Measurements from ENCODE around the gene AQP7.
A peak's percentile ranks its signal among the peaks of the same experiment; 100 is the strongest.
"Not testable (repeated sequence)": the region's sequence is repeated elsewhere in the genome, so short reads cannot be mapped to it uniquely, and the experiment has no call there.

The AQP7 gene

DNA sequence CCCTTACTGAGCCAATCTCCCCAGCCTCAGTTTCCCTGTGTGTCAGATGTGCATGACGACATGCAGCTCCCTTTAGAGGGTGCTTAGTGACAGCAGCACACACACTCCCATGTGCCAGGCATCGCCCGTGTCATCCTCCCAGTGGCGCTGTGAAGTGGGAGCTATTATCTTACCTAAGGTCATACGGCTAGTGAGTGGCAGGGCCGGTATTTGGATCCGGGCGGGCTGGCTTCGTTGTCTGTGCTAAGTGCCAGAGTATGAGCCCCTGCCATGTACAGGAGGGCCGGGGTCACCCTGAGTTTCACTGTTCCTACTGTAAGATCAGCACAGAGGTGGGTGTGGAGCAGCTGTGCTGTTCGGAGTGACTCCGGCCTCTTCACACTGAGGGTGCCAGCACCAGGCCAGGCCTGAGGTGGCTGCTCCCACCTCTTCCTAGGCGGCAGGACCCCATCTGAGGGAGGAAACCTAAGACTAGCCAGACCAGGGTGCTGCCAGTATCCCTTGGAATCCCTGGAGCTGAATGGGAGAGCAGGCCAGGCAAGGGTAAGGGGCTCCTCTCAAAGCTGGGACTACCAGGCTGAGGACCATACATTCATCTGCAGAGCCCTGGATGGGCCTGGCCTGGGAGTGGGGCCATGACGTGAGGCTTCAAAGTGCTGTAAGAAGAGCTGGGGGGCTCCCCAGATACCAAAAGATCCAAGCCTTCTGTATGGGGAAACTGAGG lies 22.5 kb downstream of the AQP7 start:
- Histone ChIP-seq H3K4me2 (ENCODE audit: low read length) (no peak overlapping the region), H3K27me3 (ENCODE audit: control insufficient read depth, insufficient read depth, low read length) (no peaks in the 10 kb centered on the region), H3K9ac (ENCODE audit: low read depth, low read length) (no peak overlapping the region), H3K36me3 (ENCODE audit: insufficient read depth, low read length) (no peaks in the 10 kb centered on the region), H3K4me3 (ENCODE audit: low read length) (no peak overlapping the region), H3K9me3 (replicated peaks; ENCODE audit: low read length) (no peaks in the 10 kb centered on the region), H3K4me1 (ENCODE audit: control insufficient read depth, insufficient read depth, low read length) (no peaks in the 10 kb centered on the region)

DNA sequence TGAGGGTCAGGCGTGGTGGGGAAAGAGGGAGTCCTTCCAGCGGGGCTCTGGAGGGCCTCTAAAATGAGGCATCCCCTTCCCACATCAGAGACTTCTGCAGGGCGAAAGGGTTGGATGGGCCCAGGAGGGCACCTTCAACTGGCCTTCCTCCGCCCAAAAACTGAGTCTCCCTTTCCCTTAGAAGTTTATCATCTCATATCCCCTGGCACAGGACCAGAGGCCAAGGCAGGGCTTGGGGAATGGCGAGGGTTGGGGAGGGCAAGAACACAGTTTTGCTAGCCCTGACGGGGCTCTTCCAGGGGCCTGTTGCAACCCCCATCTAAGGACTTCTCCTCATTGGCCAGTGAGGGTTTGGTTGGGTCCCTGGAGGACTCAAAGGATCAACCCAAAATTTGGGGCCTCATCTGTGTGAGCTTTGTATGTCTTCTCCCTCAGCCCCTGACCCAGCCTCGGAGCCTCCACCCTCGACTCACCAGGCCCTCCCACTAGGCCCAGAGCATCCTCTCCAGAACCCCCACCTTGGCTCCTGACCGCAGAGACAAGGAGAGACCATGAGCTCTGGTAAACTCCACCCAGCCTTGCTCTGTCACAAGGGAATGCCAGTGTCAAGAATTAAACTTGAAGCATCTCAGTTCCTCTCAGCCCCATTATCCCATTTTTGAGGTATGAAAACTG lies 24.1 kb downstream of the AQP7 start:
- H3K27me3 ChIP-seq (ENCODE audit: control insufficient read depth, insufficient read depth, low read length): no peaks in the 10 kb centered on the region

DNA sequence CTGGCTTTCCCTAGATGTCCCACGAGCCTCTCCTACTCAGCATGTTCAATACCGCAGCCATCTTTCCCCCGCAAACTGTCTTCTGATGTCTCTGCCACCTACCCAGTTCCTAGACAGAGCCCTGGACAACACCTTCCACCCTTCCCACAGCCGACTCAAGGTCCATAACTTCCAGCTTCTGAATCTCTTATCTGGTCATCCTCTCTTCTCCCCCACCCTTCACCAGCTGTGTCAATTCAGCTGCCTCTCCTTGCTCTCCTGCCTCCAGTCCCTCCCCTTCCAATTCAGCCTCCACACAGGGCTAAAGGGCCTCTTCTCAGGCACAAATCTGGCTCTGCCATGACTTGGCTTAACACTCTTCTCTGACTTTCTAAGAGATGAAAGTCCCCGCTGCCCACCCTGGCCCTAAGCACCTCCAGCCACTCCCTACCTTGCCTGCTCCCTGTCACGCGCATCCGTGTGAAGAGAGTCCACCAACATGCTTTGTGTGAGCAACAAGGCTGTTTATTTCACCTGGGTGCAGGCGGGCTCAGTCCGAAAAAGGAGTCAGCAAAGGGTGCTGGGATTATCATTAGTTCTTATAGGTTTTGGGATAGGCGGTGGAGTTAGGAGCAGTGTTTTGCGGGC lies 25.2 kb downstream of the AQP7 start:
- H3K27me3 ChIP-seq (ENCODE audit: control insufficient read depth, insufficient read depth, low read length): no peaks in the 10 kb centered on the region
- H3K9me3 ChIP-seq (replicated peaks; ENCODE audit: low read length): no peaks in the 10 kb centered on the region
- no peaks in the 10 kb centered on the region for H3K4me1 ChIP-seq (ENCODE audit: control insufficient read depth, insufficient read depth, low read length)
- no peak overlapping the region for H3K4me2 ChIP-seq (ENCODE audit: low read length)
- H3K9ac ChIP-seq (ENCODE audit: low read depth, low read length): no peak overlapping the region
- no peak overlapping the region for H3K4me3 ChIP-seq (ENCODE audit: low read length)
- peaks cover 5% of the 10 kb centered on the region for H3K36me3 ChIP-seq (ENCODE audit: insufficient read depth, low read length)

More for the DNA sequence above, 24.1 kb downstream of the AQP7 start:
- Histone ChIP-seq H3K9me3 (replicated peaks; ENCODE audit: low read length) (no peaks in the 10 kb centered on the region), H3K4me3 (ENCODE audit: low read length) (no peak overlapping the region), H3K4me2 (ENCODE audit: low read length) (no peak overlapping the region), H3K4me1 (ENCODE audit: control insufficient read depth, insufficient read depth, low read length) (no peaks in the 10 kb centered on the region), H3K9ac (ENCODE audit: low read depth, low read length) (no peak overlapping the region), H3K36me3 (ENCODE audit: insufficient read depth, low read length) (no peaks in the 10 kb centered on the region)

DNA sequence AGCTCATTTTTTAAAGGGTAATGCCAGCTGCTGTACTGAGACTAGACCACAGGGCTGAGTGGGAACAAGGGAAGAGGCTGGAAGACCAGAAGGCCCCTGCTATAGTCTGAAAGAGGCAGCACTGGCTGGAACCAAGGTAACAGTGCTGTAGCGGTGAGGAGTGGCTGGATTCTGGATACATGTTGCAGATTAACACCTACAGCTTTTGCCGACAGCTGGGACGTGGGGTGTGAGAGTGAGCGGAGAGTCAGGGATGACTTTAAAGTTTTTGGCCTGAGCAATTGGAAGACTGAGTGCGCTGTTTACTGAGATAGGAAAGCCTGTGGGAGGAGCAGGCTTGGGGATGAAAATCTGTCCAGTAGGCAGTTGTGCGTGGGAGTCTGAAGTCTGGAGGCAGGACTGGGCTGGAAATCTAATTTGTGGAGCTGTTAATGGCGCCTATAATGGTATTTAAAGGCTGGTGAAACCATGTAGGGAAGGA lies 26.5 kb downstream of the AQP7 start:
- Histone ChIP-seq H3K36me3 (ENCODE audit: insufficient read depth, low read length) (peaks cover 13% of the 10 kb centered on the region), H3K4me1 (ENCODE audit: control insufficient read depth, insufficient read depth, low read length) (no peaks in the 10 kb centered on the region), H3K27me3 (ENCODE audit: control insufficient read depth, insufficient read depth, low read length) (no peaks in the 10 kb centered on the region), H3K4me3 (ENCODE audit: low read length) (no peak overlapping the region), H3K9me3 (replicated peaks; ENCODE audit: low read length) (no peaks in the 10 kb centered on the region), H3K9ac (ENCODE audit: low read depth, low read length) (no peak overlapping the region), H3K4me2 (ENCODE audit: low read length) (no peak overlapping the region)

DNA sequence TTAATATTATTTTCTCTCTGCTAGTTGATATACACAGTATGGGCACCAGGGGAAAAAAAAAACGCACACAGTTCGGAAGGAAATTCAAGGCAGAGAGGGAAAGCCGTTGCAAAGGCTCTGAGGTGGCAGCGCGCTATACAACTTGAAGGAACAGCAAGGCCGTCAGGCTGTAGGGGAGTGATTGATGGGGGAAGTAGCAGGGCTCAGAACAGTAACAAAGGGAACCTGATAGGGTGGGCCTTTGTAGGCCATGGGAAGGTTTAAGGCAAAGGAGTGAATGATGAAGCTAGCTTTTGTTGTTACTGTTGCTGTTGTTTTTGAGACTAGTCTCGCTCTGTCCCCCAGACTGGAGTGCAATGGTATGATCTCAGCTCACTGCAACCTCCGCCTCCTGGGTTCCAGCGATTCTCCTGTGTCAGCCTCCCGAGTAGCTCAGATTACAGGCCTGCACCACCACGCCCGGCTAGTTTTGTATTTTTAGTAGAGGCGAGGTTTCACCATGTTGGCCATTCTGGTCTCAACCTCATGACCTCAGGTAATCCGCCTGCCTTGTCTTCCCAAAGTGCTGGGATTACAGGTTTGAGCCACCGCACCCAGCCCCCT lies 27.0 kb downstream of the AQP7 start:
- Histone ChIP-seq H3K4me2 (ENCODE audit: low read length) (peak overlapping the region; percentile 28), H3K27me3 (ENCODE audit: control insufficient read depth, insufficient read depth, low read length) (no peaks in the 10 kb centered on the region), H3K4me3 (ENCODE audit: low read length) (no peak overlapping the region), H3K9me3 (replicated peaks; ENCODE audit: low read length) (no peaks in the 10 kb centered on the region), H3K4me1 (ENCODE audit: control insufficient read depth, insufficient read depth, low read length) (no peaks in the 10 kb centered on the region), H3K36me3 (ENCODE audit: insufficient read depth, low read length) (peaks cover 18% of the 10 kb centered on the region), H3K9ac (ENCODE audit: low read depth, low read length) (peak overlapping the region; percentile 19)

DNA sequence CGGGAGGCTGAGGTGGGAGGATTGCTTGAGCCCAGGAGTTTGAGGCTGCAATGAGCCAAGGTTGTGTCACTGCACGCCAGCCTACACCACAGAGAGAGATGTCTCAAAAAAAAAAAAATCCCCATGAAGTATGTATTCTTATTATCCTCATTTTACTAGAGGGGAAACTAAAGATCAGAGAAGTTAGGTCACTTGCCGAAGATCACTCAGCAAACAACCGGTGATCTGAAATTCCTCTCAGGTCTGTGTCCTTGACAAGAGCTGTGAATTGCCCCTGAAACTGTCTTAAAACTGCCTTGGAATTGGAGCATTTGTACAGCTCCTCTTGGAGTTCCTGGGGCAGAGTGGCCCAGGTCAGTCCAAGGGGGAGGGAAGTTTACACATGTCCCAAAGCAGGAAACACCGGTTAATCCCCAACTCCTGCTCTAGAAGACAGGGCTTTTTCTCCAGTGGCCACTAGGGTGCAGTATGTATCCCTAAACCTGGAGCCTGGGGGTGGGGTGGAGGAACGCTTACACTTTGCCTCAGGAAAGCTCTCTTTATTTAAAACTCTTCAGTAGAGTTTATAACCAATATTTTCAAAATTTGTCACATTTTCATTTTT lies 27.6 kb downstream of the AQP7 start:
- Histone ChIP-seq H3K27me3 (ENCODE audit: control insufficient read depth, insufficient read depth, low read length) (no peaks in the 10 kb centered on the region), H3K36me3 (ENCODE audit: insufficient read depth, low read length) (peaks cover 24% of the 10 kb centered on the region), H3K4me1 (ENCODE audit: control insufficient read depth, insufficient read depth, low read length) (no peaks in the 10 kb centered on the region), H3K4me3 (ENCODE audit: low read length) (no peak overlapping the region), H3K4me2 (ENCODE audit: low read length) (peak overlapping the region; percentile 28), H3K9me3 (replicated peaks; ENCODE audit: low read length) (no peaks in the 10 kb centered on the region), H3K9ac (ENCODE audit: low read depth, low read length) (no peak overlapping the region)

DNA sequence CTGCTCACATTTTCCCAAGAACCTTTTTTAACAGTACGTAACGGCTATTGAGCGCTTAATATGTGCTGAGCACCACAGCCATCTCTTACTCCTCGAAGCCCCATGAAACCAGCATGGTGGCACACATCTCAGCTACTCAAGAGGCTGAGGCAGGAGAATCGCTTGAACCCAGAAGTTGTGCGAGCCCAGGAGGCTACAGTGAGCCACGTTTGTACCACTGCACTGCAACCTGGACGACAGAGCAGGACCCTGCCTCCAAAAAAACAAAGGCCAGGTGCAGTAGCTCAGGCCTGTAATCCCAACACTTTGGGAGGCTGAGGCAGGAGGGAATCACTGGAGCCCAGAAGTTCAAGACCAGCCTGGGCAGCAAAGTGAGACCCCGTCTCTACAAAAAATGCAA lies 28.2 kb downstream of the AQP7 start:
- Histone ChIP-seq H3K4me1 (ENCODE audit: control insufficient read depth, insufficient read depth, low read length) (no peaks in the 10 kb centered on the region), H3K4me3 (ENCODE audit: low read length) (no peak overlapping the region), H3K36me3 (ENCODE audit: insufficient read depth, low read length) (peaks cover 30% of the 10 kb centered on the region), H3K4me2 (ENCODE audit: low read length) (no peak overlapping the region), H3K9ac (ENCODE audit: low read depth, low read length) (no peak overlapping the region), H3K9me3 (replicated peaks; ENCODE audit: low read length) (no peaks in the 10 kb centered on the region), H3K27me3 (ENCODE audit: control insufficient read depth, insufficient read depth, low read length) (no peaks in the 10 kb centered on the region)

DNA sequence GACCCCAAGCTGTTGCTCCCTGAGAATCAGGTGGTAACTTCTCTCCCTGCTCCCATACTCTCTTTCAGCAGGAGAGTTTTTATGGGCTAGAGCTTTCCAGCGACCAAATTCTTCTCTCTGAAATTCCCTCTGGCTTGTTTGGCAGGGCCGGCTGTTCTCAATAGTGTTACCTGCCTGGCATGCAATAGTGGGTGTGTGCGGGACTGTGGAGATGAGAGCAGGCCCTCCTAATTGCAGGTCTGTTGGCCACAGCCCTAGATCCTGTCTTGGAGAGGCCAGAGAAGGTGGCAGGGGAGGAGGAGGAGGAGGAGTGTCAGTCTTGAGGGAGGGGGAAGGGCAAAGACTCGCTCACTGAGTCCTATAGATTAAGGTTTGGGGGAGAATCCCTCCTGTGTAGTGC lies 29.5 kb downstream of the AQP7 start:
- no peaks in the 10 kb centered on the region for H3K9me3 ChIP-seq (replicated peaks; ENCODE audit: low read length)
- H3K4me3 ChIP-seq (ENCODE audit: low read length): no peak overlapping the region
- H3K4me1 ChIP-seq (ENCODE audit: control insufficient read depth, insufficient read depth, low read length): no peaks in the 10 kb centered on the region
- no peak overlapping the region for H3K9ac ChIP-seq (ENCODE audit: low read depth, low read length)
- H3K4me2 ChIP-seq (ENCODE audit: low read length): no peak overlapping the region
- no peaks in the 10 kb centered on the region for H3K27me3 ChIP-seq (ENCODE audit: control insufficient read depth, insufficient read depth, low read length)
- H3K36me3 ChIP-seq (ENCODE audit: insufficient read depth, low read length): peaks cover 36% of the 10 kb centered on the region

DNA sequence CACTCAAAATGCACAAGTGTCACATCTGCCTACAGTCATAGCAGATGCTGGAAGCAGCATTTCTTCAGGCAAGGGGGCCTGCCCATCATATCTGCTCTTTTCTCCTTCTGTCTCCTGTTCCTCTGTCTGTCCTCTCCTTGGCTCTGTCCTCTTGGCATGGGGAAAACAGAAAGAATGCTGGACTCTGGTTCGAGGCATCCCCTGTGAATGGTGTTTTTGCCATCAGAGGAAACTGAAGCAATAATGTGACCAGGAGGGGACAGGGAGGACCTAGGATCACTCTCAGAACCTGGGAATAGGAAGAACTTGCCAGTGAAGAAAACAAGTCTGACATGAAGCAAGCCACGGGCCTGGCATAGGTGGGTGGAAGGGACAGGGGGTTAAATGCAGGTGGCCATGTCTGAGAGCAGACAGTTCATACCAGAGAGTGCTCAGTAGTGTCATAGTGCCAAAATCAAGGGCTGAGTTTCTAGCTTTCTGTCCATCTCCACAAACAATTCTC lies 35.3 kb downstream of the AQP7 start:
- H3K36me3 ChIP-seq (ENCODE audit: insufficient read depth, low read length): peaks cover 56% of the 10 kb centered on the region

DNA sequence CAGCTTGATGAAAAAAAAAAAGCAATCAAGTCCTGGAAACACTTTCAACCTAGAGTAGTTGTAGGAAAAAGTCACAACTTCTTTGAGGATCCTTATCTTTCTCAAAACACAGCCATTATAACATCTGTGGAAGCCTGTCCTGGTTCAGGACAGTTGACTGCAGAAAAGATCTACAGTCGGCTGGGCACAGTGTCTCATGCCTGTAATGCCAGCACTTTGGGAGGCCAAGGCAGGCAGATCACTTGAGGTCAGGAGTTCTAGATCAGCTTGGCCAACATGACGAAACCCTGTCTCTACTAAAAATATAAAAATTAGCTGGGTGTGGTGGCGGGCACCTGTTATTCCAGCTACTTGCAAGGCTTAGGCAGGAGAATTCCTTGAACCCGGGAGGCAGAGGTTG lies 37.6 kb downstream of the AQP7 start:
- not testable (repeated sequence) for H3K9me3 ChIP-seq (replicated peaks; ENCODE audit: low read length); H3K27me3 ChIP-seq (ENCODE audit: control insufficient read depth, insufficient read depth, low read length); H3K4me1 ChIP-seq (ENCODE audit: control insufficient read depth, insufficient read depth, low read length); H3K4me2 ChIP-seq (ENCODE audit: low read length); H3K9ac ChIP-seq (ENCODE audit: low read depth, low read length); H3K4me3 ChIP-seq (ENCODE audit: low read length)
- H3K36me3 ChIP-seq (ENCODE audit: insufficient read depth, low read length): peaks cover 44% of the 10 kb centered on the region

More for the DNA sequence above, 35.3 kb downstream of the AQP7 start:
- Histone ChIP-seq H3K4me1 (ENCODE audit: control insufficient read depth, insufficient read depth, low read length) (no peaks in the 10 kb centered on the region), H3K27me3 (ENCODE audit: control insufficient read depth, insufficient read depth, low read length) (no peaks in the 10 kb centered on the region), H3K4me2 (ENCODE audit: low read length) (no peak overlapping the region), H3K9me3 (replicated peaks; ENCODE audit: low read length) (no peaks in the 10 kb centered on the region), H3K9ac (ENCODE audit: low read depth, low read length) (no peak overlapping the region), H3K4me3 (ENCODE audit: low read length) (no peak overlapping the region)

DNA sequence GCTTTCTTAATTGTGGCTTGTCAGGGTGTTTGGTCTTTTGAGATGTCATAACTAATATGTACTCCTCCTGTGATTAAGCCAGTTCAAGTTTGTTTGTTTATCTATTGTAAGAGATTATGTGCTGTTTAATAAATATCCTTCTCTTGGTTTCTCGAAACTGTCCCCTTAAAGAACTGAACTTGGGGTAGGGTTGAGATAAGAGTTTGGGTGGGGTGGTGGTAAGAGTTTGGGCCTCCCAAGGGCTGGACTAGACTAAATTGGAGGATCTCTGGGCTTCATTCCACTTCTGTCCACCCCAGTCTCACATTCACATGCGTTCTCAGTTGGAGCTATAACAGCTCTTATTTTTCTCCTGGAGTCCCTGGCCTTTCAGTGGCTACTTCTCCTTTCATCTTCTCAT lies 38.2 kb downstream of the AQP7 start:
- H3K9ac ChIP-seq (ENCODE audit: low read depth, low read length): no peak overlapping the region
- no peaks in the 10 kb centered on the region for H3K4me1 ChIP-seq (ENCODE audit: control insufficient read depth, insufficient read depth, low read length)
- H3K36me3 ChIP-seq (ENCODE audit: insufficient read depth, low read length): peaks cover 40% of the 10 kb centered on the region
- no peak overlapping the region for H3K4me3 ChIP-seq (ENCODE audit: low read length)
- H3K27me3 ChIP-seq (ENCODE audit: control insufficient read depth, insufficient read depth, low read length): no peaks in the 10 kb centered on the region
- no peaks in the 10 kb centered on the region for H3K9me3 ChIP-seq (replicated peaks; ENCODE audit: low read length)
- no peak overlapping the region for H3K4me2 ChIP-seq (ENCODE audit: low read length)

Measured in skeletal muscle satellite cell (primary cell).